MCF 10A (cell line): ENCODE data around the gene CFTR. TPM values are rescaled to one million over a fixed set of nuclear protein-coding genes. Genes with fewer than 3 reads are reported as not detected.

Source experiments
- BruUV-seq: library from RNA; stranded (reverse); fragments of 400-500 nt; replicated peaks from 2 replicates; lab custom pipeline; 2021; lab: Mats Ljungman, UMichigan
- CTCF ChIA-PET: fragments of 300-600 bp; sonication (Branson Sonifier 250); formaldehyde crosslinking; extraction: SDS; loops from one replicate; lab custom pipeline; 2021; ENCODE audit warnings: antibody characterized with exemption, inconsistent platforms; lab: Yijun Ruan, JAX
- POLR2A ChIA-PET: fragments of 300-600, 350-650 bp; sonication (Branson Sonifier 250); formaldehyde crosslinking; extraction: SDS; loops from one replicate; lab custom pipeline; 2020; ENCODE audit warnings: antibody characterized with exemption, inconsistent platforms; lab: Yijun Ruan, JAX
- DNase-seq: peaks from one replicate; pipeline ENCODE4 v3.0.0-alpha.2; 2018; ENCODE audit not compliant: unreplicated experiment
- H3K27ac Mint-ChIP-seq: one replicate; pipeline ENCODE4 v1.8.0; 2022; ENCODE audit warnings: mild to moderate bottlenecking, low read depth, mixed read lengths; ENCODE audit not compliant: unreplicated experiment
- H3K27me3 Mint-ChIP-seq: one replicate; pipeline ENCODE4 v1.8.0; 2022; ENCODE audit warnings: mixed read lengths; ENCODE audit not compliant: insufficient read depth, unreplicated experiment
- H3K36me3 Mint-ChIP-seq: one replicate; pipeline ENCODE4 v1.8.0; 2022; ENCODE audit warnings: mild to moderate bottlenecking, moderate library complexity, mixed read lengths; ENCODE audit not compliant: insufficient read depth, unreplicated experiment
- H3K4me1 Mint-ChIP-seq: one replicate; pipeline ENCODE4 v1.8.0; 2022; ENCODE audit warnings: mixed read lengths; ENCODE audit not compliant: insufficient read depth, unreplicated experiment
- H3K4me3 Mint-ChIP-seq: one replicate; pipeline ENCODE4 v1.8.0; 2022; ENCODE audit warnings: mild to moderate bottlenecking, moderate library complexity, mixed read lengths; ENCODE audit not compliant: unreplicated experiment
- H3K9me3 Mint-ChIP-seq: one replicate; pipeline ENCODE4 v1.8.0; 2022; ENCODE audit warnings: mixed read lengths; ENCODE audit not compliant: unreplicated experiment
- intact Hi-C: fragments of 100-400 bp; cut with micrococcal nuclease; formaldehyde crosslinking; loops from 2 replicates; pipeline ENCODE4 v1.14.1; 2022
- total RNA-seq: library from RNA; stranded (reverse); gene quantifications from 2 replicates; pipeline ENCODE4 v1.2.3, GENCODE V29; 2022
- TF ChIP-seq, protein P1 (sequence below): fragments of 200-600 bp; IDR thresholded peaks from one replicate; pipeline ENCODE4 v1.8.0; 2022; ENCODE audit warnings: antibody characterized with exemption, mild to moderate bottlenecking; ENCODE audit not compliant: unreplicated experiment

CFTR gene
- total RNA-seq, 1 experiment from 2014 or later = not detected

- no TSS peak for BruUV-seq
- TF ChIP-seq, protein P1, sequence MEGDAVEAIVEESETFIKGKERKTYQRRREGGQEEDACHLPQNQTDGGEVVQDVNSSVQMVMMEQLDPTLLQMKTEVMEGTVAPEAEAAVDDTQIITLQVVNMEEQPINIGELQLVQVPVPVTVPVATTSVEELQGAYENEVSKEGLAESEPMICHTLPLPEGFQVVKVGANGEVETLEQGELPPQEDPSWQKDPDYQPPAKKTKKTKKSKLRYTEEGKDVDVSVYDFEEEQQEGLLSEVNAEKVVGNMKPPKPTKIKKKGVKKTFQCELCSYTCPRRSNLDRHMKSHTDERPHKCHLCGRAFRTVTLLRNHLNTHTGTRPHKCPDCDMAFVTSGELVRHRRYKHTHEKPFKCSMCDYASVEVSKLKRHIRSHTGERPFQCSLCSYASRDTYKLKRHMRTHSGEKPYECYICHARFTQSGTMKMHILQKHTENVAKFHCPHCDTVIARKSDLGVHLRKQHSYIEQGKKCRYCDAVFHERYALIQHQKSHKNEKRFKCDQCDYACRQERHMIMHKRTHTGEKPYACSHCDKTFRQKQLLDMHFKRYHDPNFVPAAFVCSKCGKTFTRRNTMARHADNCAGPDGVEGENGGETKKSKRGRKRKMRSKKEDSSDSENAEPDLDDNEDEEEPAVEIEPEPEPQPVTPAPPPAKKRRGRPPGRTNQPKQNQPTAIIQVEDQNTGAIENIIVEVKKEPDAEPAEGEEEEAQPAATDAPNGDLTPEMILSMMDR = no peak
- CTCF ChIA-PET = no interaction called here
- POLR2A ChIA-PET = no interaction called here
- no peak for DNase-seq
- H3K4me3 Mint-ChIP-seq = no peak overlapping the region
- H3K27ac Mint-ChIP-seq = no peak overlapping the region
- intact Hi-C loops = no loop called here
- no peaks in the 10 kb centered on the region for H3K9me3 Mint-ChIP-seq
- peaks cover 28% of the 10 kb centered on the region for H3K27me3 Mint-ChIP-seq
- H3K36me3 Mint-ChIP-seq = no peaks in the 10 kb centered on the region
- H3K4me1 Mint-ChIP-seq = no peaks in the 10 kb centered on the region
Measured at GRCh38 chr7:117538053-117538452, 58.2 kb downstream of the CFTR start.

DNA sequence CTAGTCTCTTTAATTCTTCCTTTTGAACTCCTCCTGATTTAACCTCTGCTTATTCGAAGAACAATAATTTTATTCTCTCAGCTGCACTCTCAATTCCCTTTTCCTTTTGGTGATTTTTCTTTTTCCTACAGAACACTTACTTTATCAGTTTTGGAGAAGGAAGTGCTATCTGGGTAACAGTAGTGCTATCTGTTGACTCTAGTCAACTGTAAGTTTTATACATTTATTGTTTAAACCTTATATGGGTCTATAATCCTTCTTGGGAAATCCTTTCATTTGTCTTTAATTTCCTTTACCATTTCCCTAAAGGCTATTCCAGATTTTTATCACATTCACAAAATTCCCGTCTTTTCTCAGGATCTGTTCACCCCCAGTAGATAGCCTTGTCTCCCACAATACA, 64.2 kb downstream of the CFTR start:
- Mint-ChIP-seq H3K27me3 (peaks cover 47% of the 10 kb centered on the region), H3K27ac (no peak overlapping the region), H3K36me3 (no peaks in the 10 kb centered on the region), H3K9me3 (no peaks in the 10 kb centered on the region), H3K4me1 (no peaks in the 10 kb centered on the region), H3K4me3 (no peak overlapping the region)
- intact Hi-C loops = no loop called here
- TF ChIP-seq, protein P1 = no peak
- BruUV-seq = no TSS peak
- POLR2A ChIA-PET = no interaction called here
- DNase-seq = no peak
- CTCF ChIA-PET = no interaction called here

DNA sequence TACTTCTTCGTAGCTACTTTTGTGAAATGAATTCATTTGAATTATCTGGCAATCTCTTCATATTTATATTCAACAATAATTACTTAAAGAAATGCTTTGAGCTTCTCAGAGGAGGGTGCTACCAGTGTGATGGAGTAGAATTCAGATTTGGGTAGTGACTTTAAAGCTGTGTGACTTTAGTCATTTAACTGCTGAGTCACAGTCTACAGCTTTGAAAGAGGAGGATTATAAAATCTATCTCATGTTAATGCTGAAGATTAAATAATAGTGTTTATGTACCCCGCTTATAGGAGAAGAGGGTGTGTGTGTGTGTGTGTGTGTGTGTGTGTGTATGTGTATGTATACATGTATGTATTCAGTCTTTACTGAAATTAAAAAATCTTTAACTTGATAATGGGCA, 68.2 kb downstream of the CFTR start:
- TF ChIP-seq, protein P1 = no peak
- no peak overlapping the region for H3K4me3 Mint-ChIP-seq
- H3K36me3 Mint-ChIP-seq = no peaks in the 10 kb centered on the region
- intact Hi-C loops = no loop called here
- no peaks in the 10 kb centered on the region for H3K4me1 Mint-ChIP-seq
- H3K9me3 Mint-ChIP-seq = no peaks in the 10 kb centered on the region
- CTCF ChIA-PET = interaction anchor here (0.6 to 0.7 kb wide), 2 partner anchors 277 to 1975 kb away, joined by 3 read pairs; no protein-coding TSS in a partner anchor
- H3K27me3 Mint-ChIP-seq = peaks cover 74% of the 10 kb centered on the region
- POLR2A ChIA-PET = no interaction called here
- no peak overlapping the region for H3K27ac Mint-ChIP-seq
- BruUV-seq = no TSS peak
- DNase-seq = no peak

GRCh38 chr7:117550625-117551024, 70.8 kb downstream of the CFTR start:
- POLR2A ChIA-PET = interaction anchor here (0.6 kb wide), 1 partner anchor 10 kb away, joined by 5 read pairs; no protein-coding TSS in a partner anchor
- BruUV-seq = no TSS peak
- Mint-ChIP-seq H3K4me3 (no peak overlapping the region), H3K27me3 (peaks cover 67% of the 10 kb centered on the region), H3K4me1 (no peaks in the 10 kb centered on the region), H3K9me3 (no peaks in the 10 kb centered on the region), H3K36me3 (no peaks in the 10 kb centered on the region), H3K27ac (no peak overlapping the region)
- intact Hi-C loops = no loop called here
- no peak for DNase-seq
- CTCF ChIA-PET = interaction anchor here (0.5 kb wide), 1 partner anchor 17 kb away, joined by 3 read pairs; no protein-coding TSS in a partner anchor
- TF ChIP-seq, protein P1 = no peak
